ENCODE measurements around the gene TM4SF1. TPM values are rescaled to one million over a fixed set of nuclear protein-coding genes. Genes with fewer than 3 reads are reported as not detected.

Gene TM4SF1
- total and polyA plus RNA-seq, 2 experiments from 2014 or later = 0.10 to 0.74 TPM

DNA sequence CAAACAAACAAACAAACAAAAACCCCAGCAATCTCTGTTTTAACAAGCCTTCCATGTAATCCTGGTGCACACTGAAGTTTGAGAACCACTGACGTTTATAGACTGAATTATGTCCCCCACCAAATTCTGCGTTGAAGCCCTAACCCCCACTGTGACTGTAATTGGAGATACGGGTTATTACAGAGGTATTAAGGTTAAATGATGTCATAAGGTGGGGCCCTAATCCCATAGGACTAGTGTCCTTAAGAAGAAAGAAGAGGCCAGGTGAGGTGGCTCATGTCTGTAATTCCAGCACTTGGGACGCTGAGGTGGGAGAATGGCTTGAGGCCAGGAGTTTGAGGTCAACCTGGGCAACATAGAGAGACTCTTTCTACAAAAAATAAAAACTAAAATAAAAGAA, 42.4 kb upstream of the TM4SF1 start:
- no peak for ATAC-seq
- Histone ChIP-seq H3K36me3 (ENCODE audit: insufficient read depth) (no peaks in the 10 kb centered on the region), H4K20me1 (replicated peaks; ENCODE audit: insufficient read depth) (no peaks in the 10 kb centered on the region), H3K27me3 (ENCODE audit: insufficient read depth) (no peaks in the 10 kb centered on the region), H3F3A (replicated peaks; ENCODE audit: low read depth) (no peaks in the 10 kb centered on the region), H2AFZ (no peak overlapping the region), H3K4me2 (no peak overlapping the region), H3K4me1 (ENCODE audit: insufficient read depth) (no peaks in the 10 kb centered on the region), H3K4me3 (no peak overlapping the region), H3K9me2 (ENCODE audit: insufficient read depth) (no peaks in the 10 kb centered on the region; the same call in 1 of the 2 replicates), H3K27ac (ENCODE audit: low read depth) (no peak overlapping the region), H3K79me2 (replicated peaks; ENCODE audit: insufficient read depth) (no peaks in the 10 kb centered on the region)
- no peaks in the 10 kb centered on the region for H3K4me1 Mint-ChIP-seq
- no peak overlapping the region for H3K4me3 Mint-ChIP-seq
- TF ChIP-seq STAT1 (IDR thresholded peaks at IDR 0.05; ENCODE audit: unreplicated experiment) = no peak
- no peak for DNase-seq (ENCODE audit: low spot score)
- no peaks in the 10 kb centered on the region for H3K36me3 Mint-ChIP-seq (ENCODE audit: low read depth)
- no peak overlapping the region for H3K27ac Mint-ChIP-seq
- H3K9me3 Mint-ChIP-seq = no peaks in the 10 kb centered on the region
- H3K27me3 Mint-ChIP-seq (ENCODE audit: insufficient read depth, low read depth, poor library complexity) = no peaks in the 10 kb centered on the region

DNA sequence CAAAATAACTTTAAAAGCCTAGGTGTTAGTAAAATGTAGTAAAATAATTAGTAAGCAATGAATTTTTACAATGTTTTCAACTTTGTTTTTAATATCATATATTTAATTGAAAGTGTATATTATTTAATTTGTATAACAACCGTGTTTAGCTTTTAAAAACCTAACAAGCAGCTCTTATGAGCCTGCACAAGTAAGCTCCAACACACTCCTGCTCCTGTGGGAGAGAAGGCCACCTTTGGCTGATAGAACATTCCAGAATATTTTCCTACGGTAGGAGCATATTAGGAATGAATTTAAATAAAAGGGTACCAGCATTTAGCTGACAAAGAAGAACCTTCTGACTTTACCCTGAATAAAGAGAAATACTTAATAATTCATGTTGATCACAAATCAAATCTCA, 40.3 kb upstream of the TM4SF1 start:
- H3K36me3 ChIP-seq (ENCODE audit: insufficient read depth) = no peaks in the 10 kb centered on the region
- no peaks in the 10 kb centered on the region; the same call in 1 of the 2 replicates for H3K9me2 ChIP-seq (ENCODE audit: insufficient read depth)
- TF ChIP-seq EZH2phosphoT487 (IDR thresholded peaks at IDR 0.05; ENCODE audit: unreplicated experiment) (no peak), NANOG (IDR thresholded peaks at IDR 0.05; ENCODE audit: borderline replicate concordance) (no peak)
- no peak overlapping the region for H3K27ac ChIP-seq (ENCODE audit: low read depth)
- H2AFZ ChIP-seq = no peak overlapping the region
- H3K9me3 Mint-ChIP-seq = no peaks in the 10 kb centered on the region
- DNase-seq (ENCODE audit: low spot score) (no peak), ATAC-seq (no peak)
- no peak overlapping the region for H3K4me2 ChIP-seq
- H3K27ac Mint-ChIP-seq = no peak overlapping the region
- H3K4me3 ChIP-seq = no peak overlapping the region
- no peaks in the 10 kb centered on the region for H3K4me1 ChIP-seq (ENCODE audit: insufficient read depth)
- H3F3A ChIP-seq (replicated peaks; ENCODE audit: low read depth) = no peaks in the 10 kb centered on the region
- no peaks in the 10 kb centered on the region for H3K79me2 ChIP-seq (replicated peaks; ENCODE audit: insufficient read depth)
- no peaks in the 10 kb centered on the region for H3K36me3 Mint-ChIP-seq (ENCODE audit: low read depth)
- no peaks in the 10 kb centered on the region for H4K20me1 ChIP-seq (replicated peaks; ENCODE audit: insufficient read depth)
- H3K4me1 Mint-ChIP-seq = no peaks in the 10 kb centered on the region
- no peak overlapping the region for H3K4me3 Mint-ChIP-seq
- H3K27me3 Mint-ChIP-seq (ENCODE audit: insufficient read depth, low read depth, poor library complexity) = no peaks in the 10 kb centered on the region
- H3K27me3 ChIP-seq (ENCODE audit: insufficient read depth) = no peaks in the 10 kb centered on the region

DNA sequence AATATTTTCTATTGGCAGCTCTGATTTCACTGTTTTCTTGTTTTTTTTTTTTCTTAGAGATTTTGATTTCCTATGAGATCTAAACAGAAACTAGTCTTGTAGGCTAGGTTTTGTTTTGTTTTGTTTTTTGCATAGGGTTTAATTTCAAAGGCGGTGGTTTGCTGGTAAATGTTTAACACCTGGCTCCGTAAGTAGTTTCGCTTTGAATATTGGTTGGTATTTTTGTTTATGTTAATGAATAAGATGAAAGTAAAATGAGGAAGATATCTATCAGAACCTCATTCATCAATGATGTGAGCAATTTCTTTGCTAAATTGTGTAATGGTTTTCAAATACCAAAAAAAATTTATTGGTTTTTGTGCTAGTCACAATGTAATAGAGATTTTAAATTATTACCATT, 39.7 kb upstream of the TM4SF1 start:
- Histone ChIP-seq H3K27me3 (ENCODE audit: insufficient read depth) (no peaks in the 10 kb centered on the region), H3K4me3 (no peak overlapping the region), H3K27ac (ENCODE audit: low read depth) (no peak overlapping the region), H3K79me2 (replicated peaks; ENCODE audit: insufficient read depth) (no peaks in the 10 kb centered on the region), H3K36me3 (ENCODE audit: insufficient read depth) (no peaks in the 10 kb centered on the region), H2AFZ (no peak overlapping the region), H3K4me2 (no peak overlapping the region), H3K4me1 (ENCODE audit: insufficient read depth) (no peaks in the 10 kb centered on the region), H3K9me2 (ENCODE audit: insufficient read depth) (no peaks in the 10 kb centered on the region), H4K20me1 (replicated peaks; ENCODE audit: insufficient read depth) (no peaks in the 10 kb centered on the region), H3F3A (replicated peaks; ENCODE audit: low read depth) (no peaks in the 10 kb centered on the region)
- H3K4me3 Mint-ChIP-seq = no peak overlapping the region
- no peak for ATAC-seq
- H3K27me3 Mint-ChIP-seq (ENCODE audit: insufficient read depth, low read depth, poor library complexity) = no peaks in the 10 kb centered on the region
- H3K36me3 Mint-ChIP-seq (ENCODE audit: low read depth) = no peaks in the 10 kb centered on the region
- H3K4me1 Mint-ChIP-seq = no peaks in the 10 kb centered on the region
- H3K9me3 Mint-ChIP-seq = no peaks in the 10 kb centered on the region
- no peak overlapping the region for H3K27ac Mint-ChIP-seq
- no peak for TF ChIP-seq ETS1 (IDR thresholded peaks at IDR 0.05)
- DNase-seq (ENCODE audit: low spot score) = no peak

DNA sequence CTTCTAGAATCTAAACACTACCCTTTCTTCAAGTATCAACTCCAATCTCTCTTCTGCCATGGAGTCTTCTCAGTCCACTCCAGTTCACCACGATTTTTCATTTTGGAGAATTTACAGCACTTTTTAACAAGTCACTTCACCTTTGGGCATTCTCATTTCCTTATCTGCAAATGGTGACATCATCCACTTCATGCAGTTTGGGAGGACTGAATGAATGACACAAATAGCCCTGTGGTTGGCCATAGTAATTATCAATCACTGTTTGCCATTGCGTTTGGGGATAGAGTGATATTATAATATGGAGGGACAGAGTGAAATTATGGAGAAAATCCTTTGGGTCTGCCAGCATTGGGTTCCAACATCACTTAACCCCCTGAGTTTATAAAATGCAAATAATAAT, 38.0 kb upstream of the TM4SF1 start:
- H3K36me3 Mint-ChIP-seq (ENCODE audit: low read depth) = no peaks in the 10 kb centered on the region
- H3K9me3 Mint-ChIP-seq = no peaks in the 10 kb centered on the region
- Histone ChIP-seq H2AFZ (no peak overlapping the region), H3K9me2 (ENCODE audit: insufficient read depth) (no peaks in the 10 kb centered on the region), H3K27me3 (ENCODE audit: insufficient read depth) (no peaks in the 10 kb centered on the region), H3K27ac (ENCODE audit: low read depth) (no peak overlapping the region), H3F3A (replicated peaks; ENCODE audit: low read depth) (no peaks in the 10 kb centered on the region), H3K4me1 (ENCODE audit: insufficient read depth) (no peaks in the 10 kb centered on the region), H3K79me2 (replicated peaks; ENCODE audit: insufficient read depth) (no peaks in the 10 kb centered on the region), H3K4me3 (no peak overlapping the region), H4K20me1 (replicated peaks; ENCODE audit: insufficient read depth) (no peaks in the 10 kb centered on the region), H3K4me2 (no peak overlapping the region), H3K36me3 (ENCODE audit: insufficient read depth) (no peaks in the 10 kb centered on the region)
- DNase-seq (ENCODE audit: low spot score) = no peak
- no peak overlapping the region for H3K4me3 Mint-ChIP-seq
- H3K27me3 Mint-ChIP-seq (ENCODE audit: insufficient read depth, low read depth, poor library complexity) = no peaks in the 10 kb centered on the region
- no peak overlapping the region for H3K27ac Mint-ChIP-seq
- no peaks in the 10 kb centered on the region for H3K4me1 Mint-ChIP-seq
- no peak for ATAC-seq
- TF ChIP-seq ZNF462 (CRISPR knock-in tag; IDR thresholded peaks at IDR 0.05) (no peak), EZH2phosphoT487 (IDR thresholded peaks at IDR 0.05; ENCODE audit: unreplicated experiment) (no peak), ZNF331 (CRISPR knock-in tag; IDR thresholded peaks at IDR 0.05; ENCODE audit: low read depth) (no peak)
